Skeletal muscle cell (primary cell): ENCODE results near the gene PLA2G12A.

Experiments used
- DNase-seq: peaks from one replicate; pipeline ENCODE4 v3.0.0-alpha.2; 2010; ENCODE audit warnings: low read depth
- H3K4me3 ChIP-seq: 2 replicates; pipeline ENCODE4 v1.5.1; 2011; ENCODE audit warnings: low read depth, mild to moderate bottlenecking, control low read depth, low read length, moderate library complexity

PLA2G12A gene

DNA sequence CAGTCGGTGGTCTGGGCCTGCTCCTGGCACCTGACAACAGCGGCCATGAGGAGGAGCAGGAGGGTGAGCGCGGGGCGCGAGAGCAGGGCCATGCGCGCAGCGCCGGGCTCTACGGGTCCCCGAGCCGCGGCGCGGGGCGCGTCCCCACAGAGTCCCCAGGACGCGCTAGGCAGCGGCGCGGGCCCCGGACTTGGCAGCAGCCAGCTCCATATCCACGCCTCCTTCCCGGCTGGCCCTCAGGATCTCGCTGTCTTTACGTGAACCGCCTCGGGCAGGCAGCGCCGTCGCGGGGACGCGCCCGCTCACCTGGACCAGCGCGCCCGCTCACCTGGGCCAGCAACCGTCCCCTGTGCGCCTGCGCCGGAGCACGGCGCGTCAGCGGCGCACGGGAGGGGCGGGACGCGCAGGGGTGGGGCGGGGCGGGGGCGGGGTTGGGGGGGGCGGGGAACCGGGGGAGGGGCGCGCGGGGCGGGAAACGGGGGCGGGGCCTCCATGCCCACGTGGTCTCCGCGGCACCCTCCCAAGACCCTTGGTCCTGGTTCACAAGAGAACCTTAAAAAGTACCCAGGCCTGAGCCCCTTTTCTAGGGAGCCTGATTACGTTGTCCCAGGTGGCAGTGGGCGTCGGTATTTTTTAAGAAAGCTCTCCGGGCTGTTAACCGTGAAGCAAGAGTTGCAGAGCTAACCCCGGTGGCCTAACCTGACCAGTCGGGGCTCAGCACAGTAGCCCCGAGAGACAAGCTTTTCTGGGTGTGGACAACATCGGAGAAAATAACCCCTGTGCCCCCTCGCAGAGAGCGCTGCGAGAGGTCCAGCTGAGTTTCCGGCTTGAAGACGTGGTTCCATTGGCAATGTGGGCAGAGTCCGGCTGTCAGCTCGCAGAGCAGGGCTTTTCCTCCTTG lies at the start of gene PLA2G12A:
TSS of gene PLA2G12A (minus strand) at position 353 of the 901 bp plus-strand sequence. CDS start at position 92, 261 bp downstream.
- no peak for DNase-seq

DNA sequence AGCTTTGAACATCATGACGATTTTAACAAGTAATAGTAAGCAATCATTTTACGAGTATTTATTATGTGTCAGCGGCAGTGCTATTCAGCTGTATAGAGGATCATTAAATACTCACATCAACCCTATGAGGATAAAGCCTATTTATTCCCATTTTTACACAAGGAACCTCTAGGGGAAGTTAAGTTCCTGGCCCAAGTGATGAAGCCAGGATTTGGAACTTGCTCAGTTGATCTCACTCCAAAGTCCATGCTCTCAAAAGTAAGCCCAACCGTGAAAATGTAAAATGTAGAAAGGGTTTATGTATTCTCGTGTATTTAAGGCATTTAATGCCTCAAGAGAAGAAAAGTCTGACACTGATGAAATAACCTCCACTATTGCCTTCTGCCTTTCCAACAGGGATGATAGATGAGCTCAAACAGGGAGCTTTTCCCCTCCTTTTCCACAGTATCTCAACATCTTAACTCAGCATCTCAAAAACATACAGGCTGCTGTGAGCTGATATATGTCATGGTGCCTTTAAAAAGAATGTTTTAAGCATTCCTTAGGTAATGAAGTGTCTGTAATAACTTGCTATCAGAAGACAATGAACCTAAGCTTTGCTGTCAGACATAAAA lies 35.0 kb upstream of the PLA2G12A start:
- DNase-seq: no peak
- H3K4me3 ChIP-seq: no peak overlapping the region

More for the DNA sequence above, at the start of gene PLA2G12A:
- peak within 1 kb of the TSS; percentile 78 for H3K4me3 ChIP-seq

DNA sequence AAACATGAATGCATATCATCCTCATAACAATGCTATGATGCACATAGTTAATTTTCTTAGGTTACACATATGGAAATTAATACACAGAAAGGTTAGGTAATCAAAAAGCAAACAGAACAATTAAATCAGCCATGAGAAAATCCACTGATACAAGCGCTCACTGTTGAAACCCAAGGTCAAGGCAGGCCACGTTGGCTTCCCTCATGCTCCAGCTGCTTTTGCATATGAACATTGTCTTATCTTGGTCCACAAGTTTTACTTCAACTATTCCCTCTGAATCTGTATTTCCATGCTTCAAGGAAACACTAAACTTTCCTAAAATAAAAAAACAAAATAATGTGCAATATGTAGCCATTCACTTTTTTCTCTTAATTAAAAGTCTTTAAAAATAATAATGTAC lies 34.5 kb upstream of the PLA2G12A start:
- no peak overlapping the region for H3K4me3 ChIP-seq
- DNase-seq: no peak

DNA sequence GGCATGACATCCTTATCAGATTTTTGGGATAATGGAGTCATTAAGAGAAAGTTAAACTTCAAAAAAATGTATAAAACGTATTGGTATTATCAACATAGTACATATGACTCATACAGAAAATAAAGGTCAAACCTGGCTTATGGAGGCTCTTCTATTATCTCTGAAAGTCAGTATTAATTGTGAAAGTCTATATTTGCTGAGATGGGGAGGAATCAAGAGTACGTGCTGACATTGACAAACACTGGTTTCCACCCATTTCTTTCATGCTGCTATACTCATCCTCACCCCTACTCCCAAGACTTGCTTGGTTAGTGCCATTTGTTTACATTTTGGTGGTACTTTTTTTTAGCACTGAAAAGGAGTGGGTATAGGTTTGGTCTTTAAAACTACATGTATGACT lies 30.8 kb upstream of the PLA2G12A start:
- no peak overlapping the region for H3K4me3 ChIP-seq
- DNase-seq: no peak

DNA sequence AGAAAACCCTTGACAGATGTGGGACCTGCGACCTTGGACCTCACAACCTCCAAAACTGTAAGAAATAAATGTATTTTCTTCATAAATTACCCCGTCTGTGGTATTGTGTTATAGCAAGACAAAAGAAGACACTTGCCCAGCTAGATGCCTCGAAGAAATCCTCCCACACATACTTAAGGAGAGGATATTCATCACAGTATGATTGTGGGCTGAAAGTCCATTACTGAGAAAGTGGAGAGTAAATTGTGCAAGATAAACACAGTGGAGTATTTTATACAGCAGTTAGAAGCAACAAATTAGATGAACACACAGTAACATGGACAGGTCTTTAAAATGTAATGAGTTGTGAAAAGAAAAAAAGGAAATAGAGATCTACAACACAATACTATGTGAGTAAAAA lies 25.8 kb upstream of the PLA2G12A start:
- DNase-seq: no peak
- H3K4me3 ChIP-seq: no peak overlapping the region

DNA sequence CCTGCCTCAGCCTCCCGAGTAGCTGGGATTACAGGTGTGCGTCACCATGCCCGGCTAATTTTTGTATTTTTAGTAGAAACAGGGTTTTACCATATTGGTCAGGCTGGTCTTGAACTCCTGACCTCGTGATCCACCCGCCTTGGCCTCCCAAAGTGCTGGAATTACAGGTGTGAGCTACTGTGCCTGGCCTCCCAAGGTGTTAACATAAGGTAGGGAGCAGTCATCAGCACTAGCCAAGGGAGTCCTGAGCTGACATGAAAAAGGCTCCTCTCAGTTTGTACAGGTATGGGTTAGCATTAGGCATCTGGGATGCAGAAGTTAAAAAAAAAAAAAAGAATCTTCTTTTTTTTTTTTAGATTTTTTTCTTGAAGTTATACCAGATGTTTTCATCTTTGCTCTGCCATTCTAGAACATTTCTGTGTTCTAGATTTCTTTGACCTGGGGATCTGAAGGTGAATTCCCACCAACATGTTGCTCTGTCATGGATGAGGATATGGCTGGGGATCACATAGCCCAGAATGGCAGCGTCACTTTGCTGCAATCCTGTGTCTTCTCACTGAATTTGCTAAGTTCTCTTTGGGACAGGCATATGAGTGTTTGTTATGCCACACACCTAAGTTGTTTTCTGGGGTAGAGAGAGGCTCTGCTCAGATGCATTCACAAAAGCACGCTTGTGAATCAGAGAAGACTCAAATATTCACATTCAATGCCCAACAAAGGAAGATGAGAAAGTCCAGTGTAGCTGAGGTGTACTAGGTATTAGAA lies 24.4 kb upstream of the PLA2G12A start:
- H3K4me3 ChIP-seq: no peak overlapping the region
- DNase-seq: no peak

DNA sequence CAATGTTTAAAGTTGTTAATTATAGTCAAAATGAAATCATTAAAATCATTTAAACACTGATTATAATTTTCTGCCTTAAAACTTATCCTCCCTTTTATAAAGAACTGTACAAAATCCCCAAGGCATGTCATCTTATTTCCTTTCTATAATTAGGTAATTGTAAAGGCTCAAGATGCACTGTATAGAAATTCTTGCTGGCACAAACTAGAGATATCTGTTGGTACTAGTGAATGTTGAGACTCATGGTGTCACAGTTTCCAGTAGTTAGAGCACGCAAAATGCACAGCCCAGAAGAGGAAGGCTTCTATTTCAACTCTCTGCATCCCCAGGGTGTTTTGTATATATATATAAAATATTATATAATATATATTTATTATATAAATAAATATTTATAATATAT lies 22.7 kb upstream of the PLA2G12A start:
- no peak for DNase-seq
- no peak overlapping the region for H3K4me3 ChIP-seq

DNA sequence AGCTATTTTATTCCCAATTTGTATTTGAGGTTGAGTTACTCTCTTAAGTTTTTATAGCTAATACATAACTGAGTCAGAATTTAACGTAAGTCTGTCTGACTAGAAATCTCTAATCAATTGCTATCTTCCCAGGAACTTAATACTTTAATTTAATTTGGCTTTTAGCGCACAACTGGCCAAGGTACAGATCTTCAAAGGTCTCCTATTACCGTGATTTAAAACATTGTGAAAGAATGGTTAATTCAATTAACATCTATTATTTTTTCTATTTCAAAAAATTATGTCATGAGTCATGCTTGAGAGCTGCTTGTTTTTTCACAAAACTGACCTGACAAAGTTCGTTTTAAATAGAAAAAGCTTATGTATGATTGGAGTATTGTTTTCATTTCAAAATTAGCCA lies 22.0 kb upstream of the PLA2G12A start:
- H3K4me3 ChIP-seq: no peak overlapping the region
- DNase-seq: no peak

DNA sequence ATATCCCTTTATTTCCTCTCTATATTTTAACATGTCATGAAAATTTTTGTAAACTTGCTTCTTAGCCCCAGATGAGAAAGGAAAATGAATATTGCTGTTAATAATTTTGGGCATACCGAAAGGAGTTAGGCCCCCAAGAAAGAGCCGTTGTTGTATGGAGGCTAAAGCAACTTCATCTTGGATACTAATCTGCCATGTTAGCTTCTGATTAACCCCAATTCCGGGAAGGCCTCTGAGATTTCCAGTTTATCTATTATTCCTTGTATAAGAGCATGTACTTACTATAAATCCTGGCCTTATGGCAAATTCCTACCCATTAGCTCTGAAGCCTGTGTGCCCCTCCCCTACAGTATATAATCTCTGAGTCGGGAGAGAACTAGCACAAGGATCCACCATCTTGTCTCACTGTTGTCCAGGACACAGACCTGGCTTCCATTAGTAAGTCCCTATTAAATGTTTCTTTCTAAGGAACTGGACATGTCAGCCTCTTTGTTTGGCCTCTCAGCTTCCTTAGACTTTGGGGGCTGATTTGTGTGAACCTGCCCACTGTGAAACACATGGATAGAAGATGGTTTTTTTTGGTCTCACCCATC lies 20.9 kb upstream of the PLA2G12A start:
- no peak for DNase-seq
- no peak overlapping the region for H3K4me3 ChIP-seq

DNA sequence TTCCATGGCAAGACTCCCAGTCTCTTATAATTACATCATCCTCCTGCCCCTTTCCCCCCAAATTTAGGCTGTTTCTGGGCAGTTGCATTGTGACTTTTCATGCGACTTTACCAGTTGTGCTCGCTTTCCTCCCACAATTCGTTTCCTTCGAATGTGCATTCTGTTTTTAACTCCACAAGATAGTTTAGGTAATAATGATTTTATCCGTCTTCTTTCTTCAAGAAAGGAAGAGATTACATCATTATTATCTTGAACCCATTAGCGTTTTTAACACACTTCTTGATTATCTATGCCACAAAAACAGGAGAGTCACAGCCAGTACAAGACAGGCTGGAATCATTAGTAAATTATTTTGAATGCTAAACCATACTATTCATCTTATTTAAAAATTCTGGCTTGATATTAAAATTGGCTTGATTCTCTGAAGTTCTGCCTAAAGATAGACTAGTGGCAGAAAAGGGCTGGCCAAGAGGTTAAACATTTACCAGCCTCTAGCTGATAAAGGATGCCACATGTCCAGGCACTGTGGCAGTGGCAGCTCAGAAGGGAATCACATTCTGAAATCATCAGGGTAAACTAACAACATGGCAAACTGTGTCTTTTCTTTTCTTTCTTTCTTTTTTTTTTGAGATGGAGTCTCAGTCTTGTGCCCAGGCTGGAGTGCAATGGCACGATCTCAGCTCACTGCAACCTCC lies 19.7 kb upstream of the PLA2G12A start:
- DNase-seq: no peak
- no peak overlapping the region for H3K4me3 ChIP-seq

DNA sequence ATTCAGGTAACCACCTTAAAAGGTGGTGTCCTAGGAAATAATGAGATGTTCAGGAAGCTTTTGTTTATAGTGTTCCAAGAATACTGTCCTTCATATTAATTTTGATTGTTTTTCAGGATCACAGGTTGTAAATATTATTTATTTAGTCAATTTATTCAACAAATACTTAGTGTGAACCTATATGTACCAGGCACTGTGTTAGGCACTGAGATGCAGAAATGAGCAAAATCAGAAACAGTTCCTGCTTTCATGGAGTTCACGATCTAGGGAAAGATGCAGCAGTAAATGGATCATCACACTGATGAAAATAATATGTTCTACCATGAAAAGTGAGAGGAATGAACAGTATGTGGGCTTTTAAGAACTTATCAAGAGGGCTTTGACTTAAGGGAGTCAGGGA lies 18.2 kb upstream of the PLA2G12A start:
- no peak overlapping the region for H3K4me3 ChIP-seq
- DNase-seq: no peak

DNA sequence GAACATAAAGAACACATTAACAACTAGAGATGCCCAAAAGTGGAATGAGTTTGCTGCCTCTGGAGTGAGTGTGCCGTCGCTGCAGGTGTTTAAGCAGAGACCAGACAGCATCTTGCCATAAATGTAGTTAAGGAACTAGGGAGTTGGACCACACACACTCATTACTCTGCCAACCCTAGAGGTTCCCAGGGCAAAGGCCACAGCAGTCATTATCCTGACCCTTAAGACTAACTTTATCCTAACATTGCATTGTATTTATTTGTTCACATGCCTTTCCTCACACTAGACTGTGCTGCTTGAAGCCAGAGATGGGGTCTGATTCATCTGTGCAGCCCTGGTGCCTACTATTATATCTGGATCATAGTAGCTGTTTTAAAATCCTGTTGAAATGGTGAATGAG lies 16.9 kb upstream of the PLA2G12A start:
- DNase-seq: no peak
- H3K4me3 ChIP-seq: no peak overlapping the region

DNA sequence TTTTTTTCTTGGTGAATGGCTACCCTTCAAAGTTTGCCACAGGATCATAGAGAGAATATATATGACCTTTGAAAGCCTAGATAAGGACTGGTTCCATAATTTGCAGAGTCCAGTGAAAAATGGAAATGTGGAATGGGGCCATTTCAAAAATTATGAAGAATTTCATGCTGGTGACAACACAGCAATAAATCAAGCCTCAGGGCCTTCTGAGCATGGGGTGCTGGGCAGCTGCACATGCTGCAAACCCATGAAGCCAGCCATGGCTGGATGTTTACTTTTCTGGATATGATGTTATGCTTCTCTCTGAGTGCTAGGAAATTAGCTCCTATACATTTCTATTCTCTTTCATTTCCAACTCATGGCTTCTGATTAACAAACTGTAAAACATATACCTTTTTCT lies 16.0 kb upstream of the PLA2G12A start:
- DNase-seq: no peak
- H3K4me3 ChIP-seq: no peak overlapping the region

DNA sequence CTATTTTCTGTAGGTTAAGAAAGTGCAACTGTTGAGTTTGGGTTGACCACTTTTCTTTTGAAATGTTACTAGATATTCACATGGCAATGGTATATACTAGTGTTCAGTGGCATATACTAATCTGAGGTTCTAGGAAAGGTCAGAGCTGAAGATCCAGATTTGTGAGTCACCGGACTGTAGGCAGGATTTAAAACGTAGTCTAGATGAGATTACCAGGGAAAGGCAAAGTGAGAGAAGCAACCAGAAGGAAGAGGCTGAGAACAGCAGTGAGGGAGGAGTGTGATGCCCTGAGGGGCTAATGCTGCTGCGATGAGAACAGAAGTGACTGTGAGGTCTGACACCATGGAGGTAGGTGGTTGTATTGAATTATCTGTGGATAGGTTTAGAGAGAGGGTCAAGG lies 9.7 kb upstream of the PLA2G12A start:
- H3K4me3 ChIP-seq: no peak overlapping the region
- DNase-seq: no peak

DNA sequence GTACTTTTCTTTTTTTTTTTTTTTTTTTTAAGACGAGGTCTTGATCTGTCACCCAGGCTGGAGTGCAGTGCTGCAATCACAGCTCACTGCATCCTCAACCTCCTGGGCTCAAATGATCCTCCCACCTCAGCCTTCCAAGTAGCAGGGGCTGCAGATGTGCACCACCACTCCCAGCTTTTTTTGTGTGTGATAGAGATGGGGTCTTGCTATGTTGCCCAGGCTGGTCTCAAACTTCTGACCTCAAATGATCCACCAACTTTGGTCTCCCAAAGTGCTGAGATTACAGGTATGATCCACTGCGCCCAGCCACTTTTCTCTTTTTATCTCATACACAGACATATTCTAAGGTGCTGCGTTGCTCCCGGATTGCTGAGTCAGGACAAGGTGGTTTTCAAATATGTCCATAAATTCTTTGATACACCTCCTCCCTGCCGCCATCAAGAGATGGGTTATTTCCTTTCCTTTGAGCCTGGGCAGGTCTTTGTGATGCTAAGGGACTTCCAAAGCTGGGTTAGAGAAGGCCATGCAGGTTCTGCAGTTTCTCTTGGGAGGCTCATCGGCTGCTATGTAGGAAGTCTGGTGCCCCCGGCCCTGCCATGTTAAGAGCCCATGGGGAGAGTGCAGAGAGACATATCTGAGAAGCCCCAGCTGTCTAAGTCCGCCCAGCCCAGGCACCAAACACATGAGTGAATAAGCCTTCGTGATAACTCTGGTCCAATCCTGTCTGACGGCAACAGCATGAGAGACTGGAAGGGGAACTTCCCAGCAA lies 8.4 kb upstream of the PLA2G12A start:
- DNase-seq: no peak
- H3K4me3 ChIP-seq: no peak overlapping the region

DNA sequence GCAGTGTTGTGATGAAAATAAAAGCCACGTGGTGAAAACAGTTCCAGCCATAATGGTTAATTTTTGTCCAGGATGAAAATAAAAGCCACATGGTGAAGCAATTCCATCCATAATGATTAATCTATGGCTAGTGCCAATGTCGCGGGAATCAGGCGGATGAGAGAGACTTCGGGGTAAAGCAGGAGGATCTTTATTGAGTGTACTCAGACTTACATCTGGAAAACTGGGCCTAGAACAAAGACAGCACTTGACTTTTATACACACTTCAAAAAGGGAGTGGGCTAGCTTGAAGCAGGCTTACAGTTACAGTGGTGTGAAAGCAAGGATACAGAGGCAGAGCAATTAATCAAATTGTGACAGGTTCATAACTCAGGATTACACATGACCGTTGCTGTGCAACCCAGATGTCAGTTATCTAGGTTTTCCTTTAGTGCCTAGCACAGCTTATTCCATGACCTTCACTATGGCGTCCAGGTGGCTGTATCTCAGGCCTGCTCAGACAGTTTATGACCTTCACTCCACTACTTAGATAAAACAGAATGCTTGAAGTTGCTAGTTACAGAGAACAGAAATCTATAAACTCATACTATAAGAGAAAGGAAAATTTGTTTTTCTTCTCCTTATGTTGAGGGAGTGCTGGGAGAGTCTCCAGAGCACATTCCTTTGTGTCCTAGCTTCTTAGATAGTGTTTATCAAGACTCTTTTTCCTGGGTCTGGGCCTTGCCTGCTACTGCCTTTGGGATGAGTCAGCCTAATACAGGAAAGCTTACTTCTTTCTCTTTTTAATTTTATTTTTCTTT lies 5.9 kb upstream of the PLA2G12A start:
- no peak overlapping the region for H3K4me3 ChIP-seq
- no peak for DNase-seq

DNA sequence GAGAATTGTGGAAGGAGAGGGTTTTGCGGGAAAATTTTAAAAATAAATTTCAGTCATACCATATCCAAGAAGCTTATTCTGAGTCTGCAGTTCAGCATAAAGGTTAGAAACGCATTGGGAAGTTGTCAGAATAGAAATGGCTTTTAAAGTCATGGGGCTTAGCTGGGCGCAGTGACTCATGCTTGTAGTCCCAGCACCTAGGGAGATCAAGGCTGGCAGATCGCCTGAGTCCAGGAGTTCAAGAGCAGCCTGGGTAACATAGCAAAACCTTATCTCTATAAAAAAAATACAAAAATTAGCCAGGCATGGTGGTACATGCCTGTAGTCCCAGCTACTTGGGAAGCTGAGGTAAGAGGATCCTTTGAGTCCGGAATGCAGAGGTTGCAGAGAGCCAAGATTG lies 3.9 kb upstream of the PLA2G12A start:
- no peak overlapping the region for H3K4me3 ChIP-seq

More for the DNA sequence above, 3.9 kb upstream of the PLA2G12A start:
- DNase-seq: no peak
